GM12873 (cell line): Measurements from ENCODE around the gene ABR.

Source experiments
- CTCF ChIP-seq: IDR thresholded peaks from 2 replicates; pipeline ENCODE4 v1.5.1; 2012; ENCODE audit warnings: low read depth, mild to moderate bottlenecking, moderate library complexity, low read length, control low read depth; ENCODE audit not compliant: insufficient read depth; ENCODE audit errors: missing control alignments

ABR gene

GRCh38 chr17:962166-962565, 217.6 kb downstream of the ABR start:
- TF ChIP-seq CTCF = no peak

GRCh38 chr17:958712-959451, 220.9 kb downstream of the ABR start:
- TF ChIP-seq CTCF = no peak

- no peak for TF ChIP-seq CTCF
Observed at GRCh38 chr17:957856-958421, 221.8 kb downstream of the ABR start.

- TF ChIP-seq CTCF = no peak
Observed at GRCh38 chr17:956905-957304, 222.9 kb downstream of the ABR start.

GRCh38 chr17:954431-955164, 225.2 kb downstream of the ABR start:
- no peak for TF ChIP-seq CTCF

- TF ChIP-seq CTCF = no peak
Observed at GRCh38 chr17:953767-954166, 226.0 kb downstream of the ABR start.
